Mucosa of descending colon (tissue), 3 donors: ENCODE measurements around the gene CHRND. TPM values are rescaled to one million over a fixed set of nuclear protein-coding genes. Genes with fewer than 3 reads are reported as not detected.

Experiments
- ATAC-seq: fragments of 200-7000 bp; cut with Tn5 transposase; one replicate; pipeline ENCODE4 v1.9.1; 2020; ENCODE audit warnings: mild to moderate bottlenecking, moderate library complexity
- DNase-seq, 3 donors: peaks; one replicate each; pipeline ENCODE4 v3.0.0-alpha.2; 2020
- H3K36me3 ChIP-seq: fragments of 200-600 bp; one replicate; pipeline ENCODE4 v1.8.0; 2021; ENCODE audit warnings: low read depth, mild to moderate bottlenecking
- H3K4me1 ChIP-seq: fragments of 200-600 bp; one replicate; pipeline ENCODE4 v1.8.0; 2021; ENCODE audit warnings: low read depth, mild to moderate bottlenecking
- H3K4me3 ChIP-seq: fragments of 200-600 bp; one replicate; pipeline ENCODE4 v1.8.0; 2021; ENCODE audit warnings: mild to moderate bottlenecking
- H3K9me3 ChIP-seq: fragments of 200-600 bp; one replicate; pipeline ENCODE4 v1.8.0; 2021; ENCODE audit warnings: mild to moderate bottlenecking
- CTCF ChIP-seq: fragments of 200-600 bp; IDR thresholded peaks from one replicate; pipeline ENCODE4 v1.8.0; 2022; ENCODE audit warnings: antibody characterized with exemption, mild to moderate bottlenecking
- intact Hi-C, 2 donors: fragments of 100-400 bp; cut with DNase I in 1 of 2; cut with micrococcal nuclease in 1 of 2; formaldehyde crosslinking; loops; one replicate each; pipeline versions ENCODE4 v1.11.0 to v1.11.1; 2022; cut with DNase I, micrococcal nuclease
- total RNA-seq, 3 donors: library from RNA; stranded (reverse); fragmentation: NEBNext Ultra II Directional in 2 of 3; extraction: Animal tissue kit (Norgen Biotek cat#: 25700) in 2 of 3; gene quantifications; one replicate each; pipeline versions ENCODE4 v1.2.1 to v1.2.4, GENCODE V29; 2021 to 2023
- donor health status: DM: no; HTN: no; CAD: no; lungs with moderate emphysema.
- donor health status: DM: no; HTN: no; CAD: no.
- donor health status: DM: no; HTN: yes; CAD: no.

The CHRND gene
- total RNA-seq, 3 donors from 2014 or later: not detected

GRCh38 chr2:232487385-232488096 lies 38.4 kb upstream of the CHRND start, which contains the start of gene ECEL1:
Gene ECEL1 (minus strand): TSS chr2:232487834. CDS start chr2:232486653, 1,181 bp downstream.
- ATAC-seq (peak; percentile 19), DNase-seq (peak in 1 of 3 donors; percentile 18)
- H3K4me1 ChIP-seq: peaks cover 5% of the 10 kb centered on the region
- H3K4me3 ChIP-seq: no peak within 1 kb of the TSS
- H3K36me3 ChIP-seq: no peaks in the 10 kb centered on the region
- intact Hi-C loops: no loop called here
- no peaks in the 10 kb centered on the region for H3K9me3 ChIP-seq
- TF ChIP-seq CTCF: no peak

- intact Hi-C loops: no loop called here
Measured at GRCh38 chr2:232488097-232488711, 37.8 kb upstream of the CHRND start.

GRCh38 chr2:232488721-232489300 lies 37.1 kb upstream of the CHRND start:
- DNase-seq: peak in 1 of 3 donors; percentile 2
- no peak overlapping the region for H3K4me3 ChIP-seq
- no peak for ATAC-seq
- no peaks in the 10 kb centered on the region for H3K9me3 ChIP-seq
- no peaks in the 10 kb centered on the region for H3K36me3 ChIP-seq
- intact Hi-C loops: no loop called here
- H3K4me1 ChIP-seq: peaks cover 5% of the 10 kb centered on the region
- TF ChIP-seq CTCF: no peak

More at GRCh38 chr2:232488097-232488711, 37.8 kb upstream of the CHRND start:
- ATAC-seq: no peak
- Histone ChIP-seq H3K36me3 (no peaks in the 10 kb centered on the region), H3K4me3 (no peak overlapping the region), H3K9me3 (no peaks in the 10 kb centered on the region), H3K4me1 (peaks cover 5% of the 10 kb centered on the region)
- DNase-seq: peak in 1 of 3 donors; percentile 6
- TF ChIP-seq CTCF: no peak

GRCh38 chr2:232489516-232490220 lies 36.3 kb upstream of the CHRND start:
- ATAC-seq (no peak), DNase-seq (peak in 1 of 3 donors; percentile 5)
- Histone ChIP-seq H3K36me3 (no peaks in the 10 kb centered on the region), H3K4me3 (no peak overlapping the region), H3K4me1 (peaks cover 5% of the 10 kb centered on the region), H3K9me3 (no peaks in the 10 kb centered on the region)
- intact Hi-C loops: no loop called here
- no peak for TF ChIP-seq CTCF

GRCh38 chr2:232490221-232491138 lies 35.5 kb upstream of the CHRND start:
- intact Hi-C loops: no loop called here
- Histone ChIP-seq H3K4me1 (peaks cover 5% of the 10 kb centered on the region), H3K4me3 (no peak overlapping the region), H3K36me3 (no peaks in the 10 kb centered on the region), H3K9me3 (no peaks in the 10 kb centered on the region)
- peak in 2 of 3 donors; percentile 7 to 39 for DNase-seq
- TF ChIP-seq CTCF: no peak
- ATAC-seq: no peak
